ENCODE results near the gene CYB5R4. TPM values are rescaled to one million over a fixed set of nuclear protein-coding genes. Genes with fewer than 3 reads are reported as not detected.

CYB5R4 gene
- total and polyA plus RNA-seq, 3 experiments from 2014 or later: 31.6 to 36.0 (median 33.6) TPM

GRCh38 chr6:83854001-83854501 is 5.4 kb upstream of the CYB5R4 start:
- Histone ChIP-seq H3K27ac (ENCODE audit: low read depth, low read length) (no peak overlapping the region), H3K36me3 (ENCODE audit: insufficient read depth, low read length) (no peaks in the 10 kb centered on the region), H3K27me3 (ENCODE audit: insufficient read depth, low read length, poor library complexity, severe bottlenecking) (peaks cover 28% of the 10 kb centered on the region), H3K4me3 (ENCODE audit: low read length) (no peak overlapping the region), H3K4me1 (ENCODE audit: insufficient read depth, low read length) (peaks cover 8% of the 10 kb centered on the region), H3K9me3 (ENCODE audit: low read length) (no peaks in the 10 kb centered on the region)
- Mint-ChIP-seq H3K4me3 (peak overlapping the region in 5 of 7 donors; percentile 20 to 69 (median 32)), H3K36me3 (peaks cover 0 to under 1% (median 0%) of the 10 kb centered on the region in 3 donors), H3K27ac (no peak overlapping the region), H3K27me3 (peaks cover 51 to 65% of the 10 kb centered on the region in 2 donors), H3K9me3 (no peaks in the 10 kb centered on the region), H3K4me1 (peaks cover 12 to 27% (median 13%) of the 10 kb centered on the region in 3 donors)
- DNase-seq: no peak
- ChIA-PET CTCF (no interaction called here), POLR2A (no interaction called here)

GRCh38 chr6:83854766-83855165 is 4.7 kb upstream of the CYB5R4 start:
- peaks cover 28% of the 10 kb centered on the region for H3K27me3 ChIP-seq (ENCODE audit: insufficient read depth, low read length, poor library complexity, severe bottlenecking)
- H3K27ac Mint-ChIP-seq: no peak overlapping the region
- peaks cover 43 to 58% of the 10 kb centered on the region in 2 donors for H3K27me3 Mint-ChIP-seq
- no peak overlapping the region for H3K4me3 ChIP-seq (ENCODE audit: low read length)
- no peak overlapping the region for H3K27ac ChIP-seq (ENCODE audit: low read depth, low read length)
- no peak for DNase-seq
- CTCF ChIA-PET: no interaction called here
- H3K4me3 Mint-ChIP-seq: peak overlapping the region in 2 of 7 donors; percentile 1 to 64
- H3K36me3 Mint-ChIP-seq: peaks cover 0 to 7% (median 0%) of the 10 kb centered on the region in 3 donors
- POLR2A ChIA-PET: no interaction called here
- peaks cover 10% of the 10 kb centered on the region for H3K4me1 ChIP-seq (ENCODE audit: insufficient read depth, low read length)
- no peaks in the 10 kb centered on the region for H3K9me3 ChIP-seq (ENCODE audit: low read length)
- no peaks in the 10 kb centered on the region for H3K36me3 ChIP-seq (ENCODE audit: insufficient read depth, low read length)
- peaks cover 16 to 31% (median 17%) of the 10 kb centered on the region in 3 donors for H3K4me1 Mint-ChIP-seq
- no peaks in the 10 kb centered on the region for H3K9me3 Mint-ChIP-seq

- DNase-seq: no peak
- no peaks in the 10 kb centered on the region for H3K9me3 Mint-ChIP-seq
- ChIA-PET CTCF (interaction anchor here (1.2 to 1.6 kb wide), 7 partner anchors 8 to 795 kb away, joined by 3 to 17 read pairs (median 4); partner anchors contain the start of genes CEP162, DOP1A and UBE3D), POLR2A (interaction anchor here (1.0 kb wide), 1 partner anchor 1818 kb away, joined by 3 read pairs; no protein-coding TSS in a partner anchor)
- peak overlapping the region; percentile 75 to 97 (median 91) for H3K27ac Mint-ChIP-seq
- Histone ChIP-seq H3K27ac (ENCODE audit: low read depth, low read length) (peak overlapping the region; percentile 86), H3K27me3 (ENCODE audit: insufficient read depth, low read length, poor library complexity, severe bottlenecking) (peaks cover 1% of the 10 kb centered on the region), H3K9me3 (ENCODE audit: low read length) (no peaks in the 10 kb centered on the region), H3K4me3 (ENCODE audit: low read length) (peak overlapping the region; percentile 90), H3K4me1 (ENCODE audit: insufficient read depth, low read length) (peaks cover 27% of the 10 kb centered on the region), H3K36me3 (ENCODE audit: insufficient read depth, low read length) (peaks cover 5% of the 10 kb centered on the region)
- peaks cover 32 to 58% (median 43%) of the 10 kb centered on the region in 3 donors for H3K4me1 Mint-ChIP-seq
- H3K4me3 Mint-ChIP-seq: peak overlapping the region; percentile 91 to 99 (median 96)
- peaks cover 3 to 26% (median 3%) of the 10 kb centered on the region in 3 donors for H3K36me3 Mint-ChIP-seq
- peaks cover 4 to 5% of the 10 kb centered on the region in 2 donors for H3K27me3 Mint-ChIP-seq
Measured at GRCh38 chr6:83860359-83860755, 868 bp downstream of the CYB5R4 start.

- Mint-ChIP-seq H3K27me3 (no peaks in the 10 kb centered on the region), H3K4me1 (peaks cover 32 to 58% (median 43%) of the 10 kb centered on the region in 3 donors), H3K36me3 (peaks cover 7 to 32% (median 7%) of the 10 kb centered on the region in 3 donors), H3K27ac (peak overlapping the region; percentile 54 to 96 (median 86)), H3K4me3 (peak overlapping the region; percentile 91 to 99 (median 96)), H3K9me3 (no peaks in the 10 kb centered on the region)
- Histone ChIP-seq H3K9me3 (ENCODE audit: low read length) (no peaks in the 10 kb centered on the region), H3K27me3 (ENCODE audit: insufficient read depth, low read length, poor library complexity, severe bottlenecking) (no peaks in the 10 kb centered on the region), H3K27ac (ENCODE audit: low read depth, low read length) (no peak overlapping the region), H3K36me3 (ENCODE audit: insufficient read depth, low read length) (peaks cover 11% of the 10 kb centered on the region), H3K4me1 (ENCODE audit: insufficient read depth, low read length) (peaks cover 27% of the 10 kb centered on the region), H3K4me3 (ENCODE audit: low read length) (peak overlapping the region; percentile 90)
- ChIA-PET CTCF (interaction anchor here (1.6 kb wide), 1 partner anchor 793 kb away, joined by 4 read pairs; the partner anchor contains the start of gene DOP1A), POLR2A (no interaction called here)
- DNase-seq: no peak
Measured at GRCh38 chr6:83860782-83861495, 1.4 kb downstream of the CYB5R4 start.

- no peak overlapping the region for H3K4me3 ChIP-seq (ENCODE audit: low read length)
- H3K27me3 Mint-ChIP-seq: no peaks in the 10 kb centered on the region
Measured at GRCh38 chr6:83862776-83863471, 3.4 kb downstream of the CYB5R4 start.

GRCh38 chr6:83867043-83867442 is 7.6 kb downstream of the CYB5R4 start:
- Histone ChIP-seq H3K4me1 (ENCODE audit: insufficient read depth, low read length) (no peaks in the 10 kb centered on the region), H3K9me3 (ENCODE audit: low read length) (peaks cover 11% of the 10 kb centered on the region), H3K27ac (ENCODE audit: low read depth, low read length) (no peak overlapping the region), H3K36me3 (ENCODE audit: insufficient read depth, low read length) (peaks cover 15% of the 10 kb centered on the region), H3K4me3 (ENCODE audit: low read length) (no peak overlapping the region), H3K27me3 (ENCODE audit: insufficient read depth, low read length, poor library complexity, severe bottlenecking) (no peaks in the 10 kb centered on the region)
- Mint-ChIP-seq H3K9me3 (peaks cover 0 to 11% (median 8%) of the 10 kb centered on the region in 5 donors), H3K4me3 (no peak overlapping the region), H3K4me1 (peaks cover 22 to 60% (median 49%) of the 10 kb centered on the region in 3 donors), H3K27me3 (no peaks in the 10 kb centered on the region), H3K27ac (no peak overlapping the region), H3K36me3 (peaks cover 28 to 62% (median 29%) of the 10 kb centered on the region in 3 donors)
- DNase-seq: no peak
- POLR2A ChIA-PET: no interaction called here
- CTCF ChIA-PET: no interaction called here

More at GRCh38 chr6:83862776-83863471, 3.4 kb downstream of the CYB5R4 start:
- no peak overlapping the region for H3K27ac ChIP-seq (ENCODE audit: low read depth, low read length)
- H3K36me3 ChIP-seq (ENCODE audit: insufficient read depth, low read length): peaks cover 15% of the 10 kb centered on the region
- DNase-seq: no peak
- Mint-ChIP-seq H3K4me3 (no peak overlapping the region), H3K36me3 (peaks cover 19 to 51% (median 22%) of the 10 kb centered on the region in 3 donors), H3K9me3 (peaks cover 0 to 8% (median 8%) of the 10 kb centered on the region in 5 donors), H3K4me1 (peaks cover 37 to 63% (median 52%) of the 10 kb centered on the region in 3 donors), H3K27ac (peak overlapping the region in 3 of 8 donors; percentile 38 to 45 (median 43))
- peaks cover 11% of the 10 kb centered on the region for H3K9me3 ChIP-seq (ENCODE audit: low read length)
- ChIA-PET POLR2A (no interaction called here), CTCF (no interaction called here)
- no peaks in the 10 kb centered on the region for H3K27me3 ChIP-seq (ENCODE audit: insufficient read depth, low read length, poor library complexity, severe bottlenecking)
- peaks cover 27% of the 10 kb centered on the region for H3K4me1 ChIP-seq (ENCODE audit: insufficient read depth, low read length)

GRCh38 chr6:83867527-83868161 is 8.2 kb downstream of the CYB5R4 start:
- Mint-ChIP-seq H3K27ac (no peak overlapping the region), H3K4me1 (peaks cover 23 to 60% (median 49%) of the 10 kb centered on the region in 3 donors), H3K36me3 (peaks cover 28 to 65% (median 29%) of the 10 kb centered on the region in 3 donors), H3K4me3 (no peak overlapping the region), H3K9me3 (peaks cover 0 to 11% (median 8%) of the 10 kb centered on the region in 5 donors), H3K27me3 (no peaks in the 10 kb centered on the region)
- ChIA-PET CTCF (interaction anchor here (1.8 kb wide), 1 partner anchor 8 kb away, joined by 4 read pairs; the partner anchor contains the start of gene CYB5R4), POLR2A (no interaction called here)
- Histone ChIP-seq H3K27ac (ENCODE audit: low read depth, low read length) (no peak overlapping the region), H3K4me3 (ENCODE audit: low read length) (no peak overlapping the region), H3K27me3 (ENCODE audit: insufficient read depth, low read length, poor library complexity, severe bottlenecking) (no peaks in the 10 kb centered on the region), H3K9me3 (ENCODE audit: low read length) (peaks cover 11% of the 10 kb centered on the region), H3K4me1 (ENCODE audit: insufficient read depth, low read length) (no peaks in the 10 kb centered on the region), H3K36me3 (ENCODE audit: insufficient read depth, low read length) (peaks cover 15% of the 10 kb centered on the region)
- DNase-seq: no peak
